ENCODE data around the gene SARNP.
"Not testable (repeated sequence)": the region's sequence is repeated elsewhere in the genome, so short reads cannot be mapped to it uniquely, and the experiment has no call there.

The SARNP gene

GRCh38 chr12:55817345-55818139 lies at the start of gene SARNP, which contains the start of gene ORMDL2:
TSS of gene SARNP (minus strand) at chr12:55817724. CDS start at chr12:55817701, 23 bp downstream.
TSS of gene ORMDL2 (plus strand) at chr12:55818041. CDS start at chr12:55819000, 959 bp downstream.
- FAIRE-seq = peak; percentile 90

GRCh38 chr12:55866454-55867004 lies 49.0 kb upstream of the SARNP start:
- not testable (repeated sequence) for FAIRE-seq; DNase-seq (ENCODE audit: insufficient read length, low spot score)

More at GRCh38 chr12:55817345-55818139, at the start of gene SARNP, which contains the start of gene ORMDL2:
- peak; percentile 98 for DNase-seq (ENCODE audit: insufficient read length, low spot score)

- FAIRE-seq = no peak
- no peak for DNase-seq (ENCODE audit: insufficient read length, low spot score)
Measured at GRCh38 chr12:55865327-55865726, 47.8 kb upstream of the SARNP start.

- FAIRE-seq; DNase-seq (ENCODE audit: insufficient read length, low spot score): not testable (repeated sequence)
Measured at GRCh38 chr12:55862931-55863330, 45.4 kb upstream of the SARNP start.

GRCh38 chr12:55862286-55862685 lies 44.8 kb upstream of the SARNP start:
- DNase-seq (ENCODE audit: insufficient read length, low spot score) = no peak
- no peak for FAIRE-seq

GRCh38 chr12:55861871-55862270 lies 44.3 kb upstream of the SARNP start:
- FAIRE-seq = no peak
- DNase-seq (ENCODE audit: insufficient read length, low spot score) = no peak

- DNase-seq (ENCODE audit: insufficient read length, low spot score) (no peak), FAIRE-seq (no peak)
Measured at GRCh38 chr12:55861396-55861795, 43.9 kb upstream of the SARNP start.

GRCh38 chr12:55852740-55853139 lies 35.2 kb upstream of the SARNP start:
- FAIRE-seq = no peak
- no peak for DNase-seq (ENCODE audit: insufficient read length, low spot score)

- FAIRE-seq = no peak
Measured at GRCh38 chr12:55850893-55851292, 33.4 kb upstream of the SARNP start.

GRCh38 chr12:55850401-55850800 lies 32.9 kb upstream of the SARNP start:
- no peak for FAIRE-seq
- no peak for DNase-seq (ENCODE audit: insufficient read length, low spot score)

More at GRCh38 chr12:55850893-55851292, 33.4 kb upstream of the SARNP start:
- no peak for DNase-seq (ENCODE audit: insufficient read length, low spot score)

GRCh38 chr12:55849616-55850343 lies 32.3 kb upstream of the SARNP start:
- no peak for FAIRE-seq
- no peak for DNase-seq (ENCODE audit: insufficient read length, low spot score)

GRCh38 chr12:55847603-55848291 lies 30.2 kb upstream of the SARNP start:
- DNase-seq (ENCODE audit: insufficient read length, low spot score) (peak; percentile 91), FAIRE-seq (peak; percentile 9)

GRCh38 chr12:55847033-55847432 lies 29.5 kb upstream of the SARNP start:
- FAIRE-seq = no peak
- no peak for DNase-seq (ENCODE audit: insufficient read length, low spot score)

- DNase-seq (ENCODE audit: insufficient read length, low spot score) (no peak), FAIRE-seq (no peak)
Measured at GRCh38 chr12:55845785-55846496, 28.4 kb upstream of the SARNP start.

- FAIRE-seq = no peak
Measured at GRCh38 chr12:55845361-55845760, 27.8 kb upstream of the SARNP start.

GRCh38 chr12:55844961-55845360 lies 27.4 kb upstream of the SARNP start:
- DNase-seq (ENCODE audit: insufficient read length, low spot score) (no peak), FAIRE-seq (no peak)

More at GRCh38 chr12:55845361-55845760, 27.8 kb upstream of the SARNP start:
- DNase-seq (ENCODE audit: insufficient read length, low spot score) = no peak

- DNase-seq (ENCODE audit: insufficient read length, low spot score) (no peak), FAIRE-seq (no peak)
Measured at GRCh38 chr12:55843431-55843830, 25.9 kb upstream of the SARNP start.

GRCh38 chr12:55842681-55843429 lies 25.3 kb upstream of the SARNP start, which contains the start of gene MMP19:
TSS of gene MMP19 (minus strand) at chr12:55842936. CDS start at chr12:55842830, 106 bp downstream.
- DNase-seq (ENCODE audit: insufficient read length, low spot score) = peak; percentile 48
- no peak for FAIRE-seq
